Breast epithelium (tissue), 4 donors: ENCODE measurements around the gene RAD23B. TPM values are rescaled to one million over a fixed set of nuclear protein-coding genes. Genes with fewer than 3 reads are reported as not detected.

Source experiments
- DNase-seq, 2 donors: peaks; one replicate each; pipeline ENCODE4 v3.0.0-alpha.2; 2019; ENCODE audit warnings: low spot score in 2 of 2
- H3K27ac ChIP-seq, 2 donors: fragments of 200-600 bp; sonication (generic) in 1 of 2; one replicate each; pipeline ENCODE4 v1.5.1; 2016 to 2019; ENCODE audit warnings: mild to moderate bottlenecking in 1 of 2
- H3K27me3 ChIP-seq, 2 donors: fragments of 200-600 bp; sonication (generic) in 1 of 2; one replicate each; pipeline versions ENCODE4 v1.5.1 to v1.6.0; 2017 to 2019; ENCODE audit warnings: control low read depth in 1 of 2, mild to moderate bottlenecking in 1 of 2
- H3K36me3 ChIP-seq: fragments of 200-600 bp; one replicate; pipeline ENCODE4 v1.5.1; 2019
- H3K4me1 ChIP-seq, 2 donors: fragments of 200-600 bp; sonication (generic); one replicate each; pipeline ENCODE4 v1.5.1; 2016 to 2019; ENCODE audit warnings: control low read depth in 1 of 2
- H3K4me3 ChIP-seq, 3 donors: fragments of 200-600 bp; sonication (generic); 1 replicate in 2 of 3; 2 replicates in 1 of 3; pipeline ENCODE4 v1.5.1; 2016 to 2019; ENCODE audit warnings: mild to moderate bottlenecking in 3 of 3, moderate library complexity in 2 of 3
- H3K9me3 ChIP-seq, 2 donors: fragments of 200-600 bp; sonication (generic) in 1 of 2; one replicate each; pipeline ENCODE4 v1.5.1; 2016 to 2019; ENCODE audit warnings: control low read depth in 1 of 2
- POLR2A ChIP-seq: fragments of 450-650 bp; IDR thresholded peaks from one replicate; pipeline ENCODE4 v1.6.1; 2016; ENCODE audit warnings: antibody characterized with exemption, mild to moderate bottlenecking, moderate library complexity
- POLR2AphosphoS5 ChIP-seq, 3 donors: sonication (generic); formaldehyde crosslinking; IDR thresholded peaks; one replicate each; pipeline ENCODE4 v1.6.1; 2017; ENCODE audit warnings: antibody characterized with exemption in 3 of 3
- intact Hi-C: fragments of 100-400 bp; cut with DNase I; formaldehyde crosslinking; loops from one replicate; pipeline ENCODE4 v1.15.1; 2023; ENCODE audit warnings: low total_unique reads
- total RNA-seq, 3 donors: library from RNA; depleted of rRNA; stranded (reverse); fragments of >200 nt; gene quantifications; one replicate each; pipeline ENCODE4 v1.1.0, GENCODE V29; 2016
- TF ChIP-seq, protein P1 (sequence below), 3 donors: fragments of 450-650 bp; IDR thresholded peaks; one replicate each; pipeline ENCODE4 v1.5.1; 2016 to 2017; ENCODE audit warnings: antibody characterized with exemption in 3 of 3, mild to moderate bottlenecking in 3 of 3, moderate library complexity in 3 of 3

The RAD23B gene
- total RNA-seq, 3 donors from 2014 or later = 63.6 to 70.2 (median 68.1) TPM

DNA sequence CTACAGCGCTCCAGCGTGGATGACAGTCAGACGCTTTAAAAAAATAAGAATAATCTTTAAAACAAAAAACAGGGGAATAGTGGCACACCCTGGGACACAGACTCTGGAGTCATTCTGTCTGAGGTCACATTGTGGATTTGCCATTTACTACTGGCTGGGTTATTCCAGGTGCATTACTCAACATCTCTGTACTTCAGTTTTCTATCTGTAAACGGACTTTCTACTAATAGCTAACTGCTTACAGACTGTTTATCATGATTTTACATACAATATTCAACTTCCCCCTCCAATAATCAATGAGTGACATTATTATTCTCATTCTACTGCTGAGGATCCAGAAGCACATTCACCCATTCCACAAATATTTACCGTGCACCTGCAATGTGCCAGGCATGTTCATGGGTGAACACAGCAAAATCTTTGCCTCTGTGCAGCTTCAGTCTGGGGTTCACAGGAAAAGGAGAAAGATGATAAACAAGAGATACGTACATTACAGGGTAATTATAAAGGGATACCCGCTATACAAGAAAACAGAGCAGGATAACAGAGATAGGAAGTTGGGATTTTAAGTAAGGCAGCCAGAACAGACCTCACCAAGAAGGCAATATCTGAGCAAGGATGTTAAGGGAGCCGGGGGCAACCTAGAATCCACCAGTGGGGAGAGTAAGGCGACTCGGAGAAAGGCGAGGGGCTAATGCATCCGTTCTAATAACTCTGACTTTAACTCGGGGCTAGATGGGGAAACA is 984 bp upstream of the RAD23B start:
- Histone ChIP-seq H3K27ac (peak overlapping the region; percentile 98 to 99), H3K27me3 (no peaks in the 10 kb centered on the region), H3K4me1 (no peaks in the 10 kb centered on the region), H3K9me3 (no peaks in the 10 kb centered on the region), H3K4me3 (peak overlapping the region; percentile 77 to 95 (median 94)), H3K36me3 (no peaks in the 10 kb centered on the region)
- no peak for DNase-seq
- TF ChIP-seq POLR2A (no peak), POLR2AphosphoS5 (IDR thresholded peaks at IDR 0.05) (no peak)
- TF ChIP-seq, protein P1, sequence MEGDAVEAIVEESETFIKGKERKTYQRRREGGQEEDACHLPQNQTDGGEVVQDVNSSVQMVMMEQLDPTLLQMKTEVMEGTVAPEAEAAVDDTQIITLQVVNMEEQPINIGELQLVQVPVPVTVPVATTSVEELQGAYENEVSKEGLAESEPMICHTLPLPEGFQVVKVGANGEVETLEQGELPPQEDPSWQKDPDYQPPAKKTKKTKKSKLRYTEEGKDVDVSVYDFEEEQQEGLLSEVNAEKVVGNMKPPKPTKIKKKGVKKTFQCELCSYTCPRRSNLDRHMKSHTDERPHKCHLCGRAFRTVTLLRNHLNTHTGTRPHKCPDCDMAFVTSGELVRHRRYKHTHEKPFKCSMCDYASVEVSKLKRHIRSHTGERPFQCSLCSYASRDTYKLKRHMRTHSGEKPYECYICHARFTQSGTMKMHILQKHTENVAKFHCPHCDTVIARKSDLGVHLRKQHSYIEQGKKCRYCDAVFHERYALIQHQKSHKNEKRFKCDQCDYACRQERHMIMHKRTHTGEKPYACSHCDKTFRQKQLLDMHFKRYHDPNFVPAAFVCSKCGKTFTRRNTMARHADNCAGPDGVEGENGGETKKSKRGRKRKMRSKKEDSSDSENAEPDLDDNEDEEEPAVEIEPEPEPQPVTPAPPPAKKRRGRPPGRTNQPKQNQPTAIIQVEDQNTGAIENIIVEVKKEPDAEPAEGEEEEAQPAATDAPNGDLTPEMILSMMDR (IDR thresholded peaks at IDR 0.05) = no peak
- intact Hi-C loops = no loop called here

DNA sequence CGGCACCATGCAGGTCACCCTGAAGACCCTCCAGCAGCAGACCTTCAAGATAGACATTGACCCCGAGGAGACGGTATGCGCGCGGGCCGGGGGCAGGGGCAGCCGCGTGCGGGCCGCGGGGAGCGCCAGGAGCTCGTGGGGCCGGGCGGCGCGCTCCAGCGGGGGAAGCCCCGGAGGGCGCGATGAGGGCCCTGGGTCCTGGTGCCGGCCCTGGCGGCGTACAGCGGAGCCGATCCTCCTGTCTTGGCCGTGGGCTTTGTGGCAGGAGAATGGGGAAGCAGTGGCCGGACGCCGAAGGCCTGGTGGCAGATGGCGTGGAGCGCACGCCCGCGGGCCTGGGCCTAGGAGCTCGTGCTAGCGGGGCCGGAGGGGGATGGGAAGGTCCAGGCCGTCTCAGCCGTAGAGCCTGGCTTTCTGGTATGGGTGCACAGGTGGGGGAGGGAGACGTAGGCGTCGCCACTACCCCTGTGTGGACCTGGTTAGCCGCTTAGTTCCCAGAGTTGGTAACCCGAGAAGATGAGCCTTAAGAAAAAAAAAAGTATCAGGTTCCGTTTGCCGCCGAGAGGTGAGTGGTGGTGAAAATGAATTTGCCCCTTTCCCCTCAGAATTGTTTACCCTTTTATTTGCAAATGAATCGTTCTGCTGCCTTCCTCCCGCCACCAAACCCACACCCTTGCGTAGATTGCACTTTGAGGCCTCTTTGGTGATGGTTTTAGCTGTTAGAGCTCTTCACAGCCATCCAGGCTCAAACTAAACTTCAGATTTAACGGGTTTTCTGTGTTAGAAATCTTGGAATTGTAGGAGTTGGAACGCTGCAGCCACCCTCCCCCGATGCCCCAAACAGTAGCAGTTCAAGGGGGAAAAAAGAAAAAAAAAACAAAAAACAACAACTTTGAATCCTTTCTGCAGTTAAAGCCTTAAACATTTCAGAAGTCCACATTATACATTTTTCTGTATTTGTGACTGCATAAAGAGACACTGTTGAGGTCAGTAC is 841 bp downstream of the RAD23B start:
- DNase-seq = peak; percentile 65 to 69
- intact Hi-C loops = no loop called here
- H3K4me1 ChIP-seq = no peaks in the 10 kb centered on the region
- H3K27me3 ChIP-seq = no peaks in the 10 kb centered on the region
- peak overlapping the region; percentile 98 to 99 for H3K27ac ChIP-seq
- TF ChIP-seq POLR2A (no peak), POLR2AphosphoS5 (IDR thresholded peaks at IDR 0.05) (peak in 2 of 3 donors; percentile 16 to 52)
- peak overlapping the region; percentile 77 to 95 (median 94) for H3K4me3 ChIP-seq
- no peaks in the 10 kb centered on the region for H3K9me3 ChIP-seq
- no peaks in the 10 kb centered on the region for H3K36me3 ChIP-seq

DNA sequence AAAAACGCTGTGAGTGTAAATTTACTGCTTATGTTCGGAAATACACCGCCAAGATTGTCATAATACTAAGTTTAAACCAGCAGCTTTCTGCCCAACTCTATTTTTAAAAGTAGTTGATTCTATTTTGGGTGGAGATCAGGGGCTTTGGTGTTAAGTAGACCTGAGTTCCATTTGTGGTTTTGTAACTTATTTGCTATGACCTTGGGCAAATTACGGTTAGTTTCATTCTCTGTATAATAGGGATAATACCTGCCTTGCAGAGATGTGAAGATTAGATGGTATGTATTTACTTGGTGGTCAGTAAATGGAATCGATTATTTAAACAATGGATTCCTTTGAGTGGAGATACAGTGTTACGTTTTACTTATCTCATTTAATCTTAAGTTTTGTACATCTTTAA is 1.6 kb downstream of the RAD23B start:
- Histone ChIP-seq H3K4me3 (peak overlapping the region; percentile 77 to 95 (median 94)), H3K36me3 (no peaks in the 10 kb centered on the region), H3K27ac (peak overlapping the region; percentile 98 to 99), H3K4me1 (no peaks in the 10 kb centered on the region), H3K27me3 (no peaks in the 10 kb centered on the region), H3K9me3 (no peaks in the 10 kb centered on the region)
- intact Hi-C loops = no loop called here
- no peak for DNase-seq
- TF ChIP-seq POLR2A = no peak
- TF ChIP-seq, protein P1 (IDR thresholded peaks at IDR 0.05) = no peak
- TF ChIP-seq POLR2AphosphoS5 (IDR thresholded peaks at IDR 0.05) = no peak

DNA sequence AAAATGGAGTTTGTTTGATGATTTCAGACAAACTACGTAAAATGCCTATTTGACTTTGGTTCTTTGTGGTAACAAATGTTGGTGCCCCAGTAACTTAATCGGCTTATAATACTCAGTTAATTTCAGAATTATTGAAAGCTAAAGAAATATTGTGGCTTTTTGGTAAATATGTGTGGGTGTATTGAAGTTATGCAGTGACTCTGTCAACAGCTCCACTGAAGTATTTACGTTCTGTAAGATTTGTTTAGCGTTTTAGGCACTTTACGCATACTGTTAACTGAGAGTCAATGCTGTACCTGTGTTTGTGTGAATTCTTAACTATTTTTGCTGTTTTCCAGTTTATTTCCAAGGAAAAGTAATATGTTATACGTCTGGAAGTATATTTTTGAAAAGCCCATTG is 2.2 kb downstream of the RAD23B start:
- intact Hi-C loops = no loop called here

DNA sequence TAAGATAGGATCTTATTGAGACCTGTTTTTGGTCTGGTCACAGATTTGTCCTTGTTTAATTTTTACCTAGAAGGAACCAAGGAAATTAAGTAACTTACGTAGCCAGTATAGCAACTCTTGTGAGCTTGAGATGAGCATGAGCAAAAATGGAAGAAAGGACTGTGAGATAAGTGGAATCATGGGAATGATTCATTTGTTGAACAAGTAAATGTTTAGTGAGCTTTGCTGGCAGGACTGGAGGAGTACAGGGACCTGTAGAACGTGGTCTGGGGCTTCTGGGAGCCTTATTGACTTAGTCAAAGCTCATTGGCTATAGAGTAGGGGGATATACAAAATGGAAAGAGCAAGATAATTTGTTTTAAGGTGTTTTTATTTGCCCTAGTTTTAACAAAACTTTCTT is 3.0 kb downstream of the RAD23B start:
- Histone ChIP-seq H3K9me3 (no peaks in the 10 kb centered on the region), H3K27me3 (no peaks in the 10 kb centered on the region), H3K4me3 (peak overlapping the region in 2 of 3 donors; percentile 77 to 95), H3K4me1 (no peaks in the 10 kb centered on the region), H3K27ac (peak overlapping the region; percentile 48 to 98), H3K36me3 (no peaks in the 10 kb centered on the region)
- no peak for DNase-seq
- TF ChIP-seq POLR2AphosphoS5 (IDR thresholded peaks at IDR 0.05) = no peak
- intact Hi-C loops = no loop called here

More for the DNA sequence above, 2.2 kb downstream of the RAD23B start:
- H3K36me3 ChIP-seq = no peaks in the 10 kb centered on the region
- no peaks in the 10 kb centered on the region for H3K4me1 ChIP-seq
- H3K9me3 ChIP-seq = no peaks in the 10 kb centered on the region
- no peak for DNase-seq
- TF ChIP-seq POLR2AphosphoS5 (IDR thresholded peaks at IDR 0.05) (no peak), POLR2A (no peak)
- TF ChIP-seq, protein P1 (IDR thresholded peaks at IDR 0.05) = no peak
- peak overlapping the region; percentile 98 to 99 for H3K27ac ChIP-seq
- peak overlapping the region; percentile 77 to 95 (median 94) for H3K4me3 ChIP-seq
- H3K27me3 ChIP-seq = no peaks in the 10 kb centered on the region
